Spleen (tissue), 11 donors: ENCODE measurements around the gene TRIO. TPM values are rescaled to one million over a fixed set of nuclear protein-coding genes. Genes with fewer than 3 reads are reported as not detected.

Experiments used
- DNase-seq: peaks from one replicate; pipeline ENCODE4 v3.0.0-alpha.2; 2020
- H3K27ac ChIP-seq, 8 donors: fragments of 200-600 bp; sonication (generic) in 7 of 8; 1 replicate in 4 of 8; 2 replicates in 4 of 8; pipeline versions ENCODE4 v1.5.0 to v1.8.0; 2016 to 2021; ENCODE audit warnings: inconsistent platforms in 4 of 8, mild to moderate bottlenecking in 4 of 8, moderate library complexity in 1 of 8
- H3K27me3 ChIP-seq, 7 donors: fragments of 200-600 bp; sonication (generic) in 6 of 7; replicated peaks in 1 of 7; 1 replicate in 4 of 7; 2 replicates in 3 of 7; pipeline versions ENCODE4 v1.5.0 to v1.8.0; 2016 to 2021; ENCODE audit warnings: inconsistent platforms in 3 of 7, mild to moderate bottlenecking in 1 of 7
- H3K36me3 ChIP-seq, 6 donors: fragments of 200-600 bp; sonication (generic) in 5 of 6; 1 replicate in 4 of 6; 2 replicates in 2 of 6; pipeline versions ENCODE4 v1.5.0 to v1.8.0; 2016 to 2021; ENCODE audit warnings: inconsistent platforms in 2 of 6
- H3K4me1 ChIP-seq, 6 donors: fragments of 200-600 bp; sonication (generic) in 5 of 6; 1 replicate in 3 of 6; 2 replicates in 3 of 6; pipeline versions ENCODE4 v1.5.0 to v1.8.0; 2016 to 2021; ENCODE audit warnings: inconsistent platforms in 3 of 6
- H3K4me3 ChIP-seq, 8 donors: fragments of 200-600 bp; sonication (generic) in 7 of 8; 1 replicate in 4 of 8; 2 replicates in 4 of 8; pipeline versions ENCODE4 v1.5.0 to v1.8.0; 2016 to 2021; ENCODE audit warnings: inconsistent platforms in 4 of 8, mild to moderate bottlenecking in 4 of 8, moderate library complexity in 2 of 8
- H3K9me3 ChIP-seq, 8 donors: fragments of 200-600 bp; sonication (generic) in 7 of 8; 1 replicate in 4 of 8; 2 replicates in 4 of 8; pipeline versions ENCODE4 v1.5.0 to v1.8.0; 2016 to 2021; ENCODE audit warnings: inconsistent platforms in 4 of 8
- POLR2A ChIP-seq, 3 donors: fragments of 450-650 bp; IDR thresholded peaks; one replicate each; pipeline ENCODE4 v1.5.1; 2017; ENCODE audit warnings: antibody characterized with exemption in 3 of 3, mild to moderate bottlenecking in 1 of 3
- POLR2AphosphoS5 ChIP-seq, 3 donors: sonication (generic); formaldehyde crosslinking; IDR thresholded peaks; one replicate each; pipeline ENCODE4 v1.5.1; 2017; ENCODE audit warnings: antibody characterized with exemption in 3 of 3
- WGBS, 5 donors: extraction: QIAGEN DNeasy Blood & Tissue Kit in 3 of 5; methylation state at CpG; one replicate each; pipeline versions ENCODE4 v1.1.5 to v1.1.7; 2013 to 2018; 5-methylcytosine and 5-hydroxymethylcytosine counted together
- intact Hi-C: fragments of 100-400 bp; cut with DNase I; formaldehyde crosslinking; loops from one replicate; pipeline ENCODE4 v1.15.0; 2023; ENCODE audit warnings: low total_unique reads
- polyA plus RNA-seq, 3 donors: library from polyadenylated mRNA; stranded (reverse); fragments of 200-250 nt; gene quantifications; one replicate each; pipeline ENCODE4 v1.2.1, GENCODE V29; 2013
- total RNA-seq, 7 donors: library from RNA; depleted of rRNA in 3 of 7; stranded (reverse); fragments of >200 nt in 3 of 7; fragmentation: NEBNext Ultra II Directional in 4 of 7; extraction: Animal tissue kit (Norgen Biotek cat#: 25700) in 4 of 7; gene quantifications; one replicate each; pipeline versions ENCODE4 v1.1.0 to v1.2.1, GENCODE V29; 2016 to 2021
- TF ChIP-seq, protein P1 (sequence below), 11 experiments: fragments of 200-600 bp in 7 of 11; fragments of 450-650 bp in 4 of 11; sonication (generic) in 4 of 11; IDR thresholded peaks in 8 of 11; conservative IDR thresholded peaks in 3 of 11; 1 replicate in 7 of 11; 2 replicates in 4 of 11; pipeline versions ENCODE4 v1.4.0 to v1.8.0; 2016 to 2021; ENCODE audit warnings: antibody characterized with exemption in 11 of 11, inconsistent platforms in 4 of 11, mild to moderate bottlenecking in 1 of 11
- donor health status: healthy with polysubstance abuse.
- donor health status: DM: no; HTN: no; CAD: no; lungs with moderate emphysema.
- donor health status: DM: no; HTN: no; CAD: no.
- donor health status: Bipolar disorder and iron deficiency.
- donor health status: healthy.
- donor health status: DM: no; HTN: no; CAD: no.
- donor health status: DM: yes; HTN: yes; CAD: no.

TRIO gene
- total and polyA plus RNA-seq, 10 donors, result 21.5 to 280 (median 190) TPM

- no peaks in the 10 kb centered on the region for H3K9me3 ChIP-seq
- no peaks in the 10 kb centered on the region for H3K27me3 ChIP-seq
- no peak overlapping the region for H3K4me3 ChIP-seq
- DNase-seq, result no peak
- peak overlapping the region in 6 of 8 donors; percentile 12 to 71 (median 58) for H3K27ac ChIP-seq
- peaks cover 0 to 96% (median 21%) of the 10 kb centered on the region in 6 donors for H3K36me3 ChIP-seq
- intact Hi-C loops, result no loop called here
- peaks cover 0 to 46% (median 8%) of the 10 kb centered on the region in 6 donors for H3K4me1 ChIP-seq
- 76 to 87% (median 80%) methylated on average over 10 to 12 of the region's 12 CpGs for WGBS, 5 donors
- TF ChIP-seq POLR2A (IDR thresholded peaks at IDR 0.05) (no peak), POLR2AphosphoS5 (IDR thresholded peaks at IDR 0.05) (no peak)
Measured at GRCh38 chr5:14416621-14417275, 273.6 kb downstream of the TRIO start.

GRCh38 chr5:14417276-14417730 is 274.2 kb downstream of the TRIO start:
- H3K27me3 ChIP-seq, result no peaks in the 10 kb centered on the region
- H3K27ac ChIP-seq, result peak overlapping the region in 7 of 8 donors; percentile 23 to 71 (median 56)
- H3K36me3 ChIP-seq, result peaks cover 0 to 96% (median 24%) of the 10 kb centered on the region in 6 donors
- H3K9me3 ChIP-seq, result no peaks in the 10 kb centered on the region
- DNase-seq, result no peak
- peak in 2 of 3 donors; percentile 40 to 55 for TF ChIP-seq POLR2AphosphoS5 (IDR thresholded peaks at IDR 0.05)
- TF ChIP-seq, protein P1, sequence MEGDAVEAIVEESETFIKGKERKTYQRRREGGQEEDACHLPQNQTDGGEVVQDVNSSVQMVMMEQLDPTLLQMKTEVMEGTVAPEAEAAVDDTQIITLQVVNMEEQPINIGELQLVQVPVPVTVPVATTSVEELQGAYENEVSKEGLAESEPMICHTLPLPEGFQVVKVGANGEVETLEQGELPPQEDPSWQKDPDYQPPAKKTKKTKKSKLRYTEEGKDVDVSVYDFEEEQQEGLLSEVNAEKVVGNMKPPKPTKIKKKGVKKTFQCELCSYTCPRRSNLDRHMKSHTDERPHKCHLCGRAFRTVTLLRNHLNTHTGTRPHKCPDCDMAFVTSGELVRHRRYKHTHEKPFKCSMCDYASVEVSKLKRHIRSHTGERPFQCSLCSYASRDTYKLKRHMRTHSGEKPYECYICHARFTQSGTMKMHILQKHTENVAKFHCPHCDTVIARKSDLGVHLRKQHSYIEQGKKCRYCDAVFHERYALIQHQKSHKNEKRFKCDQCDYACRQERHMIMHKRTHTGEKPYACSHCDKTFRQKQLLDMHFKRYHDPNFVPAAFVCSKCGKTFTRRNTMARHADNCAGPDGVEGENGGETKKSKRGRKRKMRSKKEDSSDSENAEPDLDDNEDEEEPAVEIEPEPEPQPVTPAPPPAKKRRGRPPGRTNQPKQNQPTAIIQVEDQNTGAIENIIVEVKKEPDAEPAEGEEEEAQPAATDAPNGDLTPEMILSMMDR (IDR thresholded peaks at IDR 0.05 in 8 of 11, conservative IDR thresholded peaks at IDR 0.05 in 3 of 11), result no peak
- intact Hi-C loops, result no loop called here
- WGBS, 5 donors, result 72 to 91% (median 87%) methylated on average over 5 of the region's 5 CpGs
- H3K4me3 ChIP-seq, result no peak overlapping the region
- H3K4me1 ChIP-seq, result peaks cover 0 to 46% (median 8%) of the 10 kb centered on the region in 6 donors

GRCh38 chr5:14417792-14418765 is 274.9 kb downstream of the TRIO start:
- Histone ChIP-seq H3K27ac (peak overlapping the region in 6 of 8 donors; percentile 23 to 71 (median 58)), H3K27me3 (no peaks in the 10 kb centered on the region), H3K4me3 (no peak overlapping the region), H3K4me1 (peaks cover 0 to 46% (median 8%) of the 10 kb centered on the region in 6 donors), H3K9me3 (no peaks in the 10 kb centered on the region), H3K36me3 (peaks cover 0 to 96% (median 29%) of the 10 kb centered on the region in 6 donors)
- intact Hi-C loops, result no loop called here
- no peak for DNase-seq
- TF ChIP-seq, protein P1 (IDR thresholded peaks at IDR 0.05 in 8 of 11, conservative IDR thresholded peaks at IDR 0.05 in 3 of 11), result no peak
- TF ChIP-seq POLR2A (IDR thresholded peaks at IDR 0.05), result no peak
- WGBS, 5 donors, result 83 to 92% (median 90%) methylated on average over 17 of the region's 17 CpGs

- Histone ChIP-seq H3K27me3 (no peaks in the 10 kb centered on the region), H3K9me3 (no peaks in the 10 kb centered on the region), H3K36me3 (peaks cover 0 to 97% (median 31%) of the 10 kb centered on the region in 6 donors), H3K4me3 (no peak overlapping the region), H3K27ac (no peak overlapping the region), H3K4me1 (peaks cover 0 to 45% (median 8%) of the 10 kb centered on the region in 6 donors)
- intact Hi-C loops, result no loop called here
- TF ChIP-seq, protein P1 (IDR thresholded peaks at IDR 0.05 in 8 of 11, conservative IDR thresholded peaks at IDR 0.05 in 3 of 11), result no peak
- TF ChIP-seq POLR2AphosphoS5 (IDR thresholded peaks at IDR 0.05), result peak in 1 of 3 donors; percentile 18
- 87 to 98% (median 97%) methylated on average over 3 to 12 of the region's 12 CpGs for WGBS, 5 donors
- DNase-seq, result no peak
Measured at GRCh38 chr5:14419686-14420085, 276.5 kb downstream of the TRIO start.
